Suprapubic skin (tissue), 4 donors: ENCODE results near the gene STK32B. TPM values are rescaled to one million over a fixed set of nuclear protein-coding genes. Genes with fewer than 3 reads are reported as not detected.
"Not testable (repeated sequence)": the region's sequence is repeated elsewhere in the genome, so short reads cannot be mapped to it uniquely, and the experiment has no call there.

Experiments used
- DNase-seq, 2 donors: peaks; one replicate each; pipeline ENCODE4 v3.0.0-alpha.2; 2019; ENCODE audit warnings: low spot score in 2 of 2
- H3K27ac ChIP-seq: fragments of 200-600 bp; sonication (generic); one replicate; pipeline ENCODE4 v1.5.1; 2019
- H3K27me3 ChIP-seq: fragments of 200-600 bp; sonication (generic); one replicate; pipeline ENCODE4 v1.5.1; 2019
- H3K36me3 ChIP-seq: fragments of 200-600 bp; sonication (generic); one replicate; pipeline ENCODE4 v1.5.1; 2019
- H3K4me1 ChIP-seq: fragments of 200-600 bp; sonication (generic); one replicate; pipeline ENCODE4 v1.5.1; 2019
- H3K4me3 ChIP-seq: fragments of 200-600 bp; sonication (generic); one replicate; pipeline ENCODE4 v1.5.1; 2019; ENCODE audit warnings: mild to moderate bottlenecking
- H3K9me3 ChIP-seq: fragments of 200-600 bp; sonication (generic); one replicate; pipeline ENCODE4 v1.5.1; 2019
- CTCF ChIP-seq, 2 donors: fragments of 200-600 bp in 1 of 2; fragments of 450-650 bp in 1 of 2; sonication (generic) in 1 of 2; IDR thresholded peaks; one replicate each; pipeline ENCODE4 v1.5.1; 2016 to 2019; ENCODE audit warnings: antibody characterized with exemption in 2 of 2, mild to moderate bottlenecking in 1 of 2, moderate library complexity in 1 of 2
- EP300 ChIP-seq: sonication (generic); formaldehyde crosslinking; IDR thresholded peaks from one replicate; pipeline ENCODE4 v1.6.1; 2017; ENCODE audit warnings: antibody characterized with exemption
- POLR2A ChIP-seq, 2 donors: fragments of 450-650 bp; IDR thresholded peaks; one replicate each; pipeline ENCODE4 v1.6.1; 2017; ENCODE audit warnings: antibody characterized with exemption in 2 of 2, mild to moderate bottlenecking in 2 of 2, moderate library complexity in 2 of 2
- POLR2AphosphoS5 ChIP-seq, 3 donors: sonication (generic); formaldehyde crosslinking; IDR thresholded peaks; one replicate each; pipeline ENCODE4 v1.6.1; 2017; ENCODE audit warnings: antibody characterized with exemption in 3 of 3
- WGBS: methylation state at CpG from one replicate; pipeline ENCODE4 v1.1.5; 2018; 5-methylcytosine and 5-hydroxymethylcytosine counted together
- total RNA-seq, 4 donors: library from RNA; depleted of rRNA; stranded (reverse); fragments of >200 nt; gene quantifications; one replicate each; pipeline ENCODE4 v1.1.0, GENCODE V29; 2016

STK32B gene
- 1 to 10 TPM in 2 of 4 donors, under 1 TPM in 2; 0.76 to 2.2 (median 1.2) TPM for total RNA-seq

DNA sequence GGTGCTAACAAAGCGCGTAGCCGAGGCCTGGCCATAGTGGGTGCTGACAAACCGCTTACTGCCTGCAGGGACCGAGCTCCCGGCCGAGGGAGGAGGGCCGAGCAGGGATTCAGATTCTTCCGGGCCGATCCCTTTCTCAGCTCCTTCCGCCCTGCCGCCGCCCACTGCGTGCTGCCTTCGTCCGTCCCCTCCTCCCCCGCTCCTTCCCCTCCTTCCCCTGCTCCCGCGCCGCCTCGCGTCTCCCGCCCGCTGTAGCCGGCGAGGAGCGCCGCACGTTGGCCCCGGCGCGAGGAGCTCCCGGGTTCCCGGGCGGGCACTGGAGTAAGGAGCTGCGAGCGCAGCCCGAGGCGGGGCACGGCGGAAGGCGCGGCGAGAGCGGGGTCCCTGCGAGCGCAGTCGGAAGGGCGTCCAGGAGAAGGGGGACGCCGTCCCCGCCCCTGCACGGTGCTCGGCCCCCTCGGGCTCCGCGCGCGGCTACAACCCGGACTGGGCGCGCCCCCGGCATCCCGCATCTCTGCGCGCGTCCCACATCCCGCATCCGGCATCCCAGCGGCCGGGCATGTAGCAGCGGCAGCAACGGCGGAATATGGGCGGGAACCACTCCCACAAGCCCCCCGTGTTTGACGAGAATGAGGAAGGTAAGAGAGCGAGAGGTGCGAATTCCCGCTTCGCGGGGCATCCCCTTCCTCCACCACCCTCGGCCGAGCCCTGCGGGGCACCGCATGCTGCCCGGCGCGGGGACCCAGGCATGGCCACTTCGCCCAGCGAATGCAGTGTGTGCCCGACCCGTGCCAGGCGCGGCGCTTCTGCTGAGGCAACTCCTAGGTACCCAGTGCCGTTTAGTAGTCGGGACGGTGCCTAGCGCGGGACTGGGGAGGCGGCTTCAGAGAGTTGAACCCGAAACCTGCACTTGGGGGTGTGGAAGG is at the start of gene STK32B:
Gene STK32B (plus strand): TSS at position 203 of the 926 bp plus-strand sequence.
- peaks cover 24% of the 10 kb centered on the region for H3K4me1 ChIP-seq
- peaks cover 9% of the 10 kb centered on the region for H3K27me3 ChIP-seq
- WGBS: under 1% methylated on average over 39 of the region's 103 CpGs
- peak within 1 kb of the TSS; percentile 8 for H3K27ac ChIP-seq
- H3K36me3 ChIP-seq: no peaks in the 10 kb centered on the region
- peak; percentile 77 to 84 for DNase-seq
- no peaks in the 10 kb centered on the region for H3K9me3 ChIP-seq
- no peak for TF ChIP-seq POLR2AphosphoS5 (IDR thresholded peaks at IDR 0.05)
- no peak for TF ChIP-seq EP300
- no peak for TF ChIP-seq POLR2A (IDR thresholded peaks at IDR 0.05)
- TF ChIP-seq CTCF (IDR thresholded peaks at IDR 0.05): no peak
- H3K4me3 ChIP-seq: peak within 1 kb of the TSS; percentile 59

GRCh38 chr4:5001641-5002040 is 49.6 kb upstream of the STK32B start:
- not testable (repeated sequence) for DNase-seq, H3K4me1 ChIP-seq, H3K27ac ChIP-seq, H3K4me3 ChIP-seq, H3K36me3 ChIP-seq, H3K9me3 ChIP-seq
- H3K27me3 ChIP-seq: peaks cover 24% of the 10 kb centered on the region
- WGBS: 78% methylated on average over 1 of the region's 6 CpGs

- Histone ChIP-seq H3K36me3 (no peaks in the 10 kb centered on the region), H3K4me3 (no peak overlapping the region), H3K27me3 (peaks cover 24% of the 10 kb centered on the region), H3K4me1 (no peaks in the 10 kb centered on the region), H3K27ac (no peak overlapping the region), H3K9me3 (no peaks in the 10 kb centered on the region)
- DNase-seq: no peak
- no peak for TF ChIP-seq CTCF (IDR thresholded peaks at IDR 0.05)
- TF ChIP-seq POLR2AphosphoS5 (IDR thresholded peaks at IDR 0.05): no peak
- no peak for TF ChIP-seq POLR2A (IDR thresholded peaks at IDR 0.05)
- TF ChIP-seq EP300: no peak
- WGBS: 72% methylated on average over 9 of the region's 9 CpGs
Measured at GRCh38 chr4:5003372-5003857, 47.9 kb upstream of the STK32B start.

GRCh38 chr4:5003918-5004317 is 47.4 kb upstream of the STK32B start:
- Histone ChIP-seq H3K4me3 (no peak overlapping the region), H3K9me3 (no peaks in the 10 kb centered on the region), H3K27ac (no peak overlapping the region), H3K27me3 (peaks cover 24% of the 10 kb centered on the region), H3K36me3 (no peaks in the 10 kb centered on the region), H3K4me1 (no peaks in the 10 kb centered on the region)
- TF ChIP-seq CTCF (IDR thresholded peaks at IDR 0.05) (no peak), EP300 (no peak), POLR2AphosphoS5 (IDR thresholded peaks at IDR 0.05) (no peak), POLR2A (IDR thresholded peaks at IDR 0.05) (no peak)
- WGBS: 96% methylated on average over 3 of the region's 3 CpGs
- DNase-seq: no peak

- TF ChIP-seq EP300: no peak
- no peak for TF ChIP-seq POLR2AphosphoS5 (IDR thresholded peaks at IDR 0.05)
- TF ChIP-seq CTCF (IDR thresholded peaks at IDR 0.05): no peak
- TF ChIP-seq POLR2A (IDR thresholded peaks at IDR 0.05): no peak
- no peak overlapping the region for H3K27ac ChIP-seq
- H3K27me3 ChIP-seq: peaks cover 24% of the 10 kb centered on the region
- DNase-seq: no peak
- H3K9me3 ChIP-seq: no peaks in the 10 kb centered on the region
- H3K4me3 ChIP-seq: no peak overlapping the region
- 86% methylated on average over 7 of the region's 8 CpGs for WGBS
- H3K4me1 ChIP-seq: no peaks in the 10 kb centered on the region
- H3K36me3 ChIP-seq: no peaks in the 10 kb centered on the region
Measured at GRCh38 chr4:5004496-5004895, 46.8 kb upstream of the STK32B start.

DNA sequence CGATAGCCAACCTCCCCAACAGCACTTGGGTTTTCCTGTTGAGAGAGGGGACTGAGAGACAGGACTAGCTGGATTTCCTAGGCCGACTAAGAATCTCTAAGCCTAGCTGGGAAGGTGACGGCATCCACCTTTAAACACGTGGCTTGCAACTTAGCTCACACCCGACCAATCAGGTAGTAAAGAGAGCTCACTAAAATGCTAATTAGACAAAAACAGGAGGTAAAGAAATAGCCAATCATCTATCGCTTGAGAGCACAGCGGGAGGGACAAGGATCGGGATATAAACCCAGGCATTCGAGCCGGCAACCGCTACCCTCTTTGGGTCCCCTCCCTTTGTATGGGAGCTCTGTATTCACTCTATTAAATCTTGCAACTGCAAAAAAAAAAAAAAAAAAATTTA is 44.3 kb upstream of the STK32B start:
- H3K27me3 ChIP-seq: peaks cover 35% of the 10 kb centered on the region
- DNase-seq, H3K27ac ChIP-seq, H3K36me3 ChIP-seq, H3K9me3 ChIP-seq, H3K4me3 ChIP-seq, H3K4me1 ChIP-seq: not testable (repeated sequence)
- 84% methylated on average over 11 of the region's 11 CpGs for WGBS
